GM21367 (cell line): ENCODE results near the gene DCDC2.
"Not testable (repeated sequence)": the region's sequence is repeated elsewhere in the genome, so short reads cannot be mapped to it uniquely, and the experiment has no call there.

Source experiments
- ATAC-seq: cut with Tn5 transposase; IDR thresholded peaks from one replicate; pipeline ENCODE4 v1.9.1; 2021; ENCODE audit not compliant: unreplicated experiment

DCDC2 gene

DNA sequence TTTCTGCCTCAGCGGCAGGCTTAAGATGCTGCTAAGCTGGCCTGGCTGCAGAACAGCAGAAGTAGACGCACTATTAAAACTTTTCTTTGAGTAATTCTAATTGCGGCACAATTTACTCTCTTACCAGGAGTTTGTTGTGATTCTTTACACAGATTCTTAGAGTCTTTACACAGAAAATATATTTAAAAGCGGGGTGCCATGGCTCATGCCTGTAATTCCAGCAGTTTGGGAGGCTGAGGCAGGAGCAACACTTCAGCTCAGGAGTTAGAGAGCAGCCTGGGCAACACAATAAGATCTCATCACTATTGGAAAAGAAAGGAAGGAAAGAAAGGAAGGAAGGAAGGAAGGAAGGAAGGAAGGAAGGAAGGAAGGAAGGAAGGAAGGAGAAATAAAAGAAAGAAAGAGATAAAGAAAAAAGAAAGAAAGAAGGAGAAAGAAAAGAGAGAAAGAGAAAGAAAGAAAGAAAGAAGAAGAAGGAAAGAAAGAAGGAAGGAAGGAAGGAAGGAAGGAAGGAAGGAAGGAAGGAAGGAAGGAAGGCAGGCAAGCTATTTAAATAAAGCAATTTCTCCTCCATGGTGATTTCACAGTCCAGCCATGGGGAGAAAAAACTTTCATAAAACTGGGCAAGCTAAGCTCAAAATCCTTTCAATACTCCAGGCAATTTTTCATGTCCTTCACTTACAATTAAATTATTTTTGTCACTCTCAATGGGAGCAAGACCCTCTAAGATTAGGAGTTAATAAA lies 23.8 kb upstream of the DCDC2 start:
- ATAC-seq, result no peak

DNA sequence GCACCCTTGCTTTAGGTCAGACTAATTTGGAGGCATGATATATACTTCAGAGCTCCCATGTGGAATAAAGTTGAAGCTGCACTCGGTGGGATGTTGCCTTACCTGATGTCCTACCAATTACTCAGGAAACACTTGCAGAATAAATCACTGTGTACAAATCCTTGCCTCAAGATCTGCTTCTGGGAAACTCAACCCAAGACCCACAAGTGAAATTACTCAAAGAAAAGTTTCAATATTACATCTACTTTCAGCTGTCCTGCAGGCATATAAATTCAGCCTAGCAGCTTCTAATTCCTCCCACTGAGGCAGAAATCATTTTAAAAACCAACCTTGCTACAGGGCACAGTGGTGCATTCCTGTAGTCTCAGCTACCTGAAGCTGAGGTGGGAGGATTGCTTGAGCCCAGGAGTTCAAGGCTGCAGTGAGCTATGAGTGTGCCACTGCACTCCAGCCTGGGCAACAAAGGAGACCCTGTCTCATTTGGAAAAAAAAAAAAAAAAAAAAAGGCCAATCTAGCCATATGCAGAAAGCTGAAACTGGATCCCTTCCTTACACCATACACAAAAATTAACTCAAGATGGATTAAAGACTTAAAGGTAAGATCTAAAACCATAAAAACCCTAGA lies 20.7 kb upstream of the DCDC2 start:
- no peak for ATAC-seq

DNA sequence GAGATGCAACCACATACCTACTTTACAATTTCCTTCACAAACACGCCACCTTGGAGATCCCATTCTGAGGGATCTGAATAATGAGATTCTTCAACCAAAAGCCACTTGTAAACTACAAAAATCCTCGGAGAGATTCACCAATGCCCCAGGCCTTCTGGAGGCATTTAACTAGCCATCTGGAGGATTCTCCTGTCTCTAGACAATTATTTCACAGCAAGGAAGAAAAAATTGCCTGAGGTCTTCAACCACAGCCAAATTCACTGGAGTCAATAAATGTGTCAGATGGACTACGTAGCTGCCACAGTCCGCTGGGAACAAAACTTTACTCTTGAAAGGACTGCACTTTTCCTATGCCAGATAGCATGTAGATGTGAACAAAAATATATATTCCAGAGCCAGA lies 19.0 kb upstream of the DCDC2 start:
- ATAC-seq, result no peak

DNA sequence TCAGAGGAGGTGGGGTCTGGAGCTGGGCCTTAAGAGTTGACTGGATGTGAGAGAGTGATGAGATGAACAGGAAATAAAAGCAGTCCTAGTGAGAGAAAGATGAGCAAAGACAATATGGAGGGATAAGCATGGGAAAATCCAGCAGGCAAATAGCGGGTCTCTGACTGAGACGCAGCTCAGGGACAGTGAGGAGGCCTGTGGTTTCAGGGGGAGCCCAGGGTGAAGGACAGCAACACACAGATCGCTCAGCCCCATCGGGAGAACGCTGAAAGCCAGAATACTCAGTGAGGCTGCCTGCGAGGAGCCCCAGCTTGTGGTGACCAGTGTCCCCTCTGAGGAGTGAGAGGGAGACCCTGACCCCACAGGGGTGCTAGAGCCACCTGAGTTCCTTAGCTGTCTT lies 16.8 kb upstream of the DCDC2 start:
- ATAC-seq, result no peak

DNA sequence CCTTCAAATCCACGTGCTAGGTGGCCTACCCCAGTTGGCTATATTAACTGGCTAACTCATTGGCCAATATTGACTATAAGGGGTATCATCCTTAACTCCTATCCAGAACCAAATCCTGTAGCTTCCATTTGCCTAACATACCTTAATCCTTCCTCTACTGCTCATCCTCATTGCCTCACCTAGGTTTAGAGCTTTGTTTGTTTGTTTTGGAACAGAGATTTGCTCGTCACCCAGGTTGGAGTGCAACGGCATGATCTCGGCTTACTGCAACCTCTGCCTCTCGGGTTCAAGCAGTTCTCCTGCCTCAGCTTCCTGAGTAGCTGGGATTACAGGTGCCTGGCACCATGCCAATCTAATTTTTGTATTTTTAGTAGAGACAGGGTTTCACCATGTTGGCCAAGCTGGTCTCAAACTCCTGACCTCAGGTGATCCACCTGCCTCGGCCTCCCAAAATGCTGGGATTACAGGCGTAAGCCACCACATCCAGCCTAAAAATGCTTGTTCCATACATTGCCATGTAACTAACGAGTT lies 7.3 kb upstream of the DCDC2 start:
- not testable (repeated sequence) for ATAC-seq

DNA sequence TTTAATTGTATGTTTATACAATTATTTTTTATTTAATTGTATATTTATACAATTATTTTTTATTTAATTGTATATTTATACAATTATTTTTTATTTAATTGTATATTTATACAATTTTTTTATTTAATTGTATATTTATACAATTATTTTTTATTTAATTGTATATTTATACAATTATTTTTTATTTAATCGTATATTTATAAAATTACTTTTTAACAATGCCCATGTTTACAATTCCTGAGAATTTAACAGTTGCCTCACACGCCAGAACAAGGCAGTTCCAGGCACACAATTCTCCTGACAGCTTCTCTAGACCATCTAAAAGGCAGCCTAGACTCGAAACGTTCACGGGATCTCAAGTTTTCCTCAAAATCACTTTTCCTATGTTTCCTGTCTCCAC lies 4.5 kb upstream of the DCDC2 start:
- not testable (repeated sequence) for ATAC-seq

DNA sequence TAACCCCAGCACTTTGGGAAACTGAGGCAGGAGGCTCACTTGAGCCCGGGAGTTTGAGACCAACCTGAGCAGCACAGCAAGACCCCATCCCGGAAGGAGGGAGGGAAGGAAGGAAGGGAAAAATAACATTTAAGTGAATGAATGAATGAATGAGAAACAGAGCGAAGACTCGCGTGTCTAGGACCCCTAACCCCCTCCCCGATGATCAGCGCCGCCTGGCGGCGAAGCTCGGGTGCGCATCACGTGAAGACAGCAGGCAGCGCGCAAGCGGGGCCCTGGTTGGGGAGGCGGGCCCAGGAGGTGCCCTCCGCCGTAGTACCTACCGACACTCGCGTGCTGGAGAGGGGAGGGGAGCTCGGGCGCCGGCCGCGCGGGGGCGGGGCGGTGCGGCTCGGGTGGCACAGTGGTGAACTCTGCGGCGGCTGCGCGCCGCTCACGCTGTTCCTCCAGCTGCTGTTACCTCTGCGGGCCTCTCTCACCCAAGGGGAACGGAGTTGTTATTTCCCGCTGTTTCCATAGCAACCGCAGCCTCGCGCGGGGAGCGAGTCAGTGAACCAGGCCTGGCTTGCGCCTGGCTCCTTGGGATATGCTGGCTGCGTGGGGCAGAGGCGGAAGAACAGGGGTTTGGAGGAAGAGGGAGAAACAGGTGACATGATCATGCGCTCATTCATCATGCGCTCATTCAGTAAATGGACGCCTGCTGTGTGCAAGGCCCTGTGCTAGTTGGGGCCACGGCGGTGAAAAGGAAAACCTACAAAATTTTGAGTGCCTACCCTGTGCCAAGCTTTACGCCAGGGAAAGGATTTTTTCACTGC lies 2.0 kb upstream of the DCDC2 start:
- ATAC-seq, result peak; percentile 84

DNA sequence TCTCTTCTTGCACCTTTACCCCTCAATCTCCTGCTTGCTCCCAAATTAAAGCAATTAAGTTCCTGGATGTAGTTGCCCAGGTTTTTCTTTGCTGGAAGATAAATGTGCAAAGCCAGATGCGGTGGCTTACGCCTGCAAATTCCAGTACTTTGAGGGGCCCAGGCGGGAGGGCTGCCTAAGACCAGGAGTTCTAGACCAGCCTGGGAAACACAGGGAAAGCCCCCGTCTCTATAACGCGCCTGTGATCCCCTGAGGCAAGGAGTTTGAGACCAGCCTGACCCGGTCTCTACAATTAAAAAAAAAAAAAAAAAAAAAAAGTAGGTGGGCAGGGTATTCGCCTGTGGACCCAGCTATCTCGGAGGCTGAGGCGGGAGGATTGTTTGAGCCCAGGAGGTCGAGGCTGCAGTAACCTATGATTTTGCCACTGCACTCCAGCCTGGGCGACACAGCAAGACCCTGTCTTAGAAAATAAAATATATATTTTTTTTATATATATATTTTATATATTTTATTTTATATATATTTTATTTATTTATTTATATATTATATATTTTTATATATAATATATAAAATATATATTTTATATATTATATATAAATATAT lies 461 bp upstream of the DCDC2 start:
- no peak for ATAC-seq

DNA sequence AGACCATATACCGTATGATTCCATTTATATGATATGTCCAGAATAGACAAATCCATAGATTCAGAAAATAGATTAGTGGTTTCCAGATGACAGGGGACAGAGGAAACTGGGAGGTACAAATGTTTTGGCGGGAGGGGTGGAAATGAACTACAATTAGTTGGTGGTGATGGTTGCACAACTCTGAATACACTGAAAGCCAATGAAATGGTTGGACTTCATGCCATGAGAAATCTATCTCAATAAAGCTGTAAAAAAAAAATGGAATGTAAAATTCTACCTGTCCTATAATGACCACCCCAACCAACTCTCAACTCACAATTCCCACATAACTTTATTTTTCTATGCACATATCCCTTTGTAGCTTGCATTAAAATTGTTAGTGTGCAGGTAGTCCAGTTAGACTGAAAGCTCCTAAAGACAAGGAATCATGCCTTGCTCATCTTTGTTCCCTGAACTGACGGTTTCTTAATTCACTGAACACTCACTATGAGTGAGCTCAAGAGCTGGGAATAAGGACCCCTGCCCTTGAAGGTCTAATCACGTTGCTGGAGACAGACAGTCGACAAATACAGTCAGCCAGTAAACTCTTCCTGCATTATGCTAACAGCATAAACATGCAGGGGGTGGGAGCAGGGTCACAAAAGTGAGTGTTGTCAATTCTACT lies 1.4 kb downstream of the DCDC2 start:
- no peak for ATAC-seq

DNA sequence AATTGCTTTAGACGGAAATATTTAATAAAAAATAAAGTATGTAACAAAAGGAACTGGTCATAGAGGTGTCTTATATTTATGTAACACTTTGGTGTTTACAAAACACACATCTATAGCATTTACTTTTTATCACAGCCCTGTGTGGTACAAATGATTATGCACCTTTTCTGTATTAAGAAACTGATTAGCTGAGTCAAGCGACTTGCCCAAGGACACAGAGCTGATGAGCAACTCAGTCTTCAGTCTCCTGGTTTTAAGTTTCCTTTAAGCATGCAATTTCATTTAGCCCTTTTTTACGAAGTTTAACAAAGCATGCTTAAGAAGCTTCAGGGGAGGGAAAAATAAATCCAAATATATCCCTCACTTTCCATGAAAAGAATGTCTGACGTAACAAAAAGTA lies 2.5 kb downstream of the DCDC2 start:
- no peak for ATAC-seq

DNA sequence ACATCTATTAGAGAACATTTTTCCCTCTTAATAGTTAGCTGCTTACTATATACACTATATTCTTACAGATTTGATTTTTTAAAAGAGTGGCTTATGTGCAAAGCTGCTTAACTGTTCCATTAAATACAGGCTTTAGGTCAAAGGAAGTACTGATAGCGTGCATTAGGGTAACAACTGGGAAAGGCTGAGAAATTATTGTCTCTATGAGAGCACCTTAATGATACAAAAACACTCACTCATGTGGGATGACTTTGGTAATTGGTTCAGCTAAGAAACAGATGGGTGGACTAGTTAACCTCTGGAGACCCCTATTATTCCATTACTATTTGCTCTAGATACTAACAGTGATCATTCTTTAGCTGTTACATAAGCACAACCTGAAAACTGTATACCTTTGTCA lies 4.0 kb downstream of the DCDC2 start:
- no peak for ATAC-seq

DNA sequence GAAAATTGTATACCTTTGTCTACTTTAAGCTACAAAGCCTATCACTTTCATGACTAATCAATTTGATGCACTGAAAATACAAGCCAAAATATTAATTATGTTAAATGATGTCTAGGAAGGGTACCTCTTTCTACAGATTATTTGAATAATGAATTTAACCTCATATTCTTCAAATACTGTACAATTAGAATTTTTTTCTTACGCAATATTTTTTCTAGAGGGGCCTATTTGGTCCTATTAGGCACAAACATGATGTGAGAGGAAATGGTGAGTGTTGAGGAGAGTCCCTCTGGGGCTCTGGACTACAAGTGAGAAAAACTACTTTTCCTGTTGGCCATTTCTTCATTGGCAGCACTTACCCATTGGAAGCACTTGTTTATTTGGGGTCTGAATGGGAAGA lies 5.4 kb downstream of the DCDC2 start:
- ATAC-seq, result no peak

DNA sequence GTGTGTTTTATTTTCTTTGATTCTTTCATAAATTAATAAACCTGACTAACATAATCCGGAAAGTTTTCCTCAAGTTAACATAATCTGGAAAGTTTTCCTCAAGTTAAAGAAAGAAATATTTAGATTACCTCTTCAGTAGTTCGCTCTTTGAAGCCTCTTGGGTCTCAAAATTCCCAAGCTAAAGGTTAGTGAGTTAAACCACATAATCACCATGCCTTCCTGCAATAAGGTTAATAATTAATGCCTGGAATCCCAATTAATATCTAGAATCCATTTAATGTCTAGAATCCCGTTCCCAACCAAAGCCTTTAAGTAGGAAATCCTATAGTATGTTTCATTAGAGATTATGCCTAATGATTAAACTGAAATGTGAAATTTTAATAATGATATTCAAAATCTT lies 12.9 kb downstream of the DCDC2 start:
- ATAC-seq, result no peak

DNA sequence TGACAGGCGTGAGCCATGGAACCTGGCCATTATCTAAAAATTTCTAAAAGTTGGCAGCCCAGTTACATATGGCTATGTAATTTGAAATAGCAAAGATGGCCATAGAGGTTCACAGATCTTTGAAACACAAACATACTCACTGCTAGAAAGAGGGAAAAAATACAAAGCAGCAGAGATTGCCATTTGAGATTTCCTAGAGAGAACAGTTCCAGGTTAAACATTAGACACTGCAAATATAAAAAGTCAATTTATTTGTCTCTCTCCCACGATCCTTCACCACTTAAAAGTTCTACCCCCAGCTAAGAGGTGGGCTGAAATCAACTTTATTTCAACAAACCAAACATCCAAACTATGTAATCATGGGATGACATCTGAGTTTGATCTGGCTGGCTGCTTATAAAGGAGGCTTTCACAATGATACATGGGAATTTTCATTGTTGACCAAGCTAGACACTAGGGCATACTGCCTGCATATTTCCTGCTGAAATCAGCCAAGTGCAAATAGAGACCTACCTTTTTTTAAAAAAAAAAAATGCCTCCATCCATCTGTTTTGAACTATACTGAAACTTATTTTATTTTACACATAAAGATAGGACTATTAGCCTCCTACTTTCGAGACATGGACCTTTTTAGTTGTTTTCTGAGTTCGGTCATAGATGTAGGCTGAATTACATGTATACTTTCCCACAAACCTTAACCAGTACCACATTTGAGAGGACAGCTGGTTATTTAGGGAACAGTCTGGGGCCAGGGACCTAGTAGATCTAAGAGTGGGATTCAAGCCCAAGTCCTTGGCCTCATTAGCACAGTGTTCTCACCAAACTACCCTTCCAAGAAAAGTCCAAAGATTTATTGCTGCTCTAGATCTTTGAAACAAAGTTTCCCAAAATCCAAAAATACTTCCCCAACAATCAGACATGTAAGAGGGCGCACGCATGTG lies 16.6 kb downstream of the DCDC2 start:
- no peak for ATAC-seq

DNA sequence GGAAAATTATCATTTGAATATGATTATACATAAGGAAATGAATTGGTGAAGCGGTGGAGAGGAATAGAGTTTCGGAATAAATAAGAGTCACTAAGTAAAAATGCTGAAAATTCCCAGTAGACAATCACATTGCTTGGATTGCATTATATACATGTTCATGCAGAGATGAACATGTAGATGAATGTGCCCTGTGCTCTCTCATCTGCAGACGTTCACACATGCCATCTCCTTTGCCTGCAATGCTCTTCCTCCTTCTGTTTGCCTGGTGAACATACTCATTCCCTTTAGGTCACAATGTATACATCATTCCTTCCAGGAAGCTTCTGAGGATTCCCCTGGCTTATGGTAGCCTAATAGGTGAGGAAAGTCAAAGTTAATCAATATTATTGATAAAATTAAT lies 17.9 kb downstream of the DCDC2 start:
- no peak for ATAC-seq

DNA sequence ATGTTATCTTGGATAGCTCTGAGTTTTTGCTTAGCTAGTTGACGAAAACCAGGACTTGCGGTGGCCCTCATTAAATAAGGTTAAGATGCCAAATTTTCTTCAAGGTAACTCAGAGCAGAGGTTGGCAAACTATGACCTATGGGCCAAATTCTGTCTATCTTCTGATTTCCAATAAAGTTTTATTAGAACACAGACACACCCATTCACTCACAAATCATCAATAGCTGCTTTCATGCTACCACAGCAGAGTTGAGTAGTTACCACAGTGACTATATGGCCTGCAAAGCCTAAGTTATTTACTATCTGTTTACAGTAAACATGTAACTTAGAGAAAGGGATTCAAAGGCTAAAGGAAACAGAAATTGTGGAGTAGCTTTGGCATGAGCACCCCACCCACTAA lies 23.6 kb downstream of the DCDC2 start:
- ATAC-seq, result no peak

DNA sequence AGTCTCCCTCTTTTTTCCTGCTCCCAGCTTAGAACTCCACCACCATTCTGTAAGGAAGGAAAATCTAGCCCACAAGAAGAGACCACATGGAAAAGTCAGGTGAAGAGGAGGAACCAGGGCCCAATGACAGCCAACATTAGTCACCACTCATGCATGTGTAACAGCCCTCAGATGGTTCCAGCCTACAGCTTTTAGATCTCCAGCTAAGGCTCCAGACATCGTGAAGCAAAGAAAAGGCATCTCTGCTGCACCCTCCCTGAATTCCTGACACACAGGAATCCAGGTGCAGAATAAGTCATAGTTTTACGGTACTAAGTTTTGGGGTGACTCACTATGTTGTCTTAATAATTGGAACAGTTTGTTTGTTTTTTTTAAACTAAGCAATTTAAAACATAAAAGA lies 25.5 kb downstream of the DCDC2 start:
- ATAC-seq, result no peak

DNA sequence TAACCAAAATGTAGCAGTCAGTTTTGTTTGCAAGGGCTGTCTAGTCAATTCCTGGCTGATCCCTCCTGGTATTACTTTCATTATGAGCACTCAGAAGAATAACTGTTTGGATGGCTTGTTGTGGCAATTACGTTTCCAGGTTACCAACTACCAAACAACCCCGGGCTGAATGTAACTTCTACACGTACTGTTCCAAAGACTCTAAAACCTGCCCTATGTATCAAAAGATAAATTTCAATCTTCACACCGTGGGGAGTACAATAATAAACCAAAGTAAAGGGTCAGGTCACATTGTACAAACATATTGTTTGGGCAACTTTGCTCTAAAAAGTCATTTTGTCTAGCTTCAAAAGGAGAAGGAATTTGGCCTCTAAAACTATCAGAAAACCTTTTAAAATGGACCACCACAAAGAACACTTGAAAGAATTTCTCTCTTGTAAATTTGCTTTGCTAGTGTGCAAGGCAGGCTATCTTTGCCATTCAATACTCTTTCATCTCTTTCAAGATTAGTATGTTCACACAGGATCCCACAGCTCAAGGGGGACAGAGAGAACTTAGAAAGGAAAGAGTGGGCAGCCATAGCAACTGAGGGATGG lies 27.6 kb downstream of the DCDC2 start:
- ATAC-seq, result no peak

DNA sequence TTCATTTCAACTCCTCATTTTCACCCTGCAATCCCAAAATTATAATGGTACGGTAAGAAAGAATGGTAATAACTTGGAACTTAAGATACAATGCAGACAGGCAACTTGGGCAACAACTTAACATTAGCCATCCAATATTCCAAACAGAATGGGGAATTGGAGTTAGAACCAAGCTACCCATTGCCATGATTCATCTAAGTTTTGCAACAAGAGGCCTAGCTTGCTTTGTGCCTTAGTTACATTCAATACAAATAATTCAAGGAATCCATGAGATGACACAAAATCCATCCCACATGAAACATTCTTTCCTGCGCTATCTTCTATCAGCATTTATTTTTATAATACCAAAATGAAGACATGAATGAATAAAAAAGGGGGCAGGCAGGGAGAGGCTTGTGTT lies 28.4 kb downstream of the DCDC2 start:
- ATAC-seq, result no peak
